GM12878 (cell line): Measurements from ENCODE around the gene SRSF10. TPM values are rescaled to one million over a fixed set of nuclear protein-coding genes. Genes with fewer than 3 reads are reported as not detected.

Experiments used
- ATAC-seq: fragments of 200-7000 bp; cut with Tn5 transposase; 3 replicates; pipeline ENCODE4 v1.9.1; 2020; ENCODE audit warnings: mild to moderate bottlenecking, moderate library complexity
- BruUV-seq: library from RNA; stranded (reverse); fragments of 400-500 nt; replicated peaks from 2 replicates; lab custom pipeline; 2021; lab: Mats Ljungman, UMichigan
- CTCF ChIA-PET: fragments of 300-600 bp; sonication (Branson Sonifier 250); formaldehyde crosslinking; extraction: SDS; loops from one replicate; lab custom pipeline; 2021; ENCODE audit warnings: inconsistent platforms; lab: Yijun Ruan, JAX
- POLR2A ChIA-PET: fragments of 350-600 bp; formaldehyde crosslinking; extraction: SDS; loops from one replicate; lab custom pipeline; 2021; ENCODE audit warnings: inconsistent platforms; lab: Charles Lee
- RAD21 ChIA-PET: fragments of 300-600 bp; sonication (Branson Sonifier 250); formaldehyde crosslinking; loops from one replicate; lab custom pipeline; 2023; ENCODE audit warnings: antibody characterized with exemption; ENCODE audit not compliant: unreplicated experiment; lab: Charles Lee
- SMC1A ChIA-PET: fragments of 300-600 bp; sonication (Branson Sonifier 250); formaldehyde crosslinking; loops from one replicate; lab custom pipeline; 2023; ENCODE audit not compliant: unreplicated experiment, uncharacterized antibody; lab: Charles Lee
- DNase-seq: peaks from one replicate; pipeline ENCODE4 v3.0.0-alpha.2; 2011; ENCODE audit warnings: low read depth, low spot score
- FAIRE-seq: peaks from 3 replicates; lab custom pipeline; 2011; peaks lifted over from hg19 to GRCh38; lab: Jason Lieb, UNC
- H2AFZ ChIP-seq: 2 replicates; pipeline ENCODE4 v1.6.0; 2011; ENCODE audit warnings: low read depth, low read length, control low read depth; ENCODE audit not compliant: control insufficient read depth
- H3K27ac ChIP-seq: 2 replicates; pipeline ENCODE4 v1.5.1; 2011; ENCODE audit warnings: control low read depth; ENCODE audit not compliant: control insufficient read depth, insufficient read depth
- H3K27me3 ChIP-seq, 2 experiments: replicated peaks in 1 of 2; 2 replicates each; pipeline versions ENCODE4 v1.6.0 to v1.6.1; 2011; ENCODE audit warnings: low read length in 1 of 2; ENCODE audit not compliant: control insufficient read depth in 2 of 2, insufficient read depth in 2 of 2
- H3K36me3 ChIP-seq, 2 experiments: 2 replicates each; pipeline ENCODE4 v1.5.1; 2011; ENCODE audit warnings: low read length in 1 of 2; ENCODE audit not compliant: control insufficient read depth in 2 of 2, insufficient read depth in 2 of 2
- H3K4me1 ChIP-seq: 2 replicates; pipeline ENCODE4 v1.6.1; 2011; ENCODE audit warnings: mild to moderate bottlenecking, low read length, moderate library complexity, mixed read lengths; ENCODE audit not compliant: control insufficient read depth, insufficient read depth
- H3K4me2 ChIP-seq: 2 replicates; pipeline ENCODE4 v1.6.0; 2011; ENCODE audit warnings: control low read depth; ENCODE audit not compliant: control insufficient read depth, insufficient read depth
- H3K4me3 ChIP-seq: fragments of 200-600 bp; sonication (generic); 2 replicates; pipeline ENCODE4 v1.5.1; 2016
- H3K79me2 ChIP-seq: 2 replicates; pipeline ENCODE4 v1.6.0; 2011; ENCODE audit warnings: low read length; ENCODE audit not compliant: control insufficient read depth, insufficient read depth
- H3K9ac ChIP-seq: 2 replicates; pipeline ENCODE4 v1.8.0; 2011; ENCODE audit warnings: low read length, control low read depth, mixed read lengths; ENCODE audit not compliant: control insufficient read depth, insufficient read depth
- H3K9me3 ChIP-seq: replicated peaks from 3 replicates; pipeline ENCODE4 v1.5.1; 2011; ENCODE audit warnings: mild to moderate bottlenecking, low read length; ENCODE audit not compliant: control insufficient read depth, insufficient read depth
- H4K20me1 ChIP-seq: 2 replicates; pipeline ENCODE4 v1.6.0; 2011; ENCODE audit not compliant: control insufficient read depth, insufficient read depth
- PAX8 ChIP-seq: fragments of 450-650 bp; IDR thresholded peaks from 2 replicates; pipeline ENCODE4 v1.6.1; 2017; ENCODE audit warnings: mild to moderate bottlenecking, moderate library complexity
- RAD51 ChIP-seq: fragments of 450-650 bp; IDR thresholded peaks from 2 replicates; pipeline ENCODE4 v1.6.1; 2016; ENCODE audit warnings: moderate library complexity, mild to moderate bottlenecking, inconsistent platforms
- SRF ChIP-seq, 2 experiments: IDR thresholded peaks; 2 replicates each; pipeline ENCODE4 v1.6.1; 2011; ENCODE audit warnings: low read depth in 2 of 2, low read length in 2 of 2, mild to moderate bottlenecking in 1 of 2, moderate library complexity in 1 of 2
- WGBS: methylation state at CpG from one replicate; pipeline ENCODE4 v1.1.6; 2016; ENCODE audit warnings: low lambda C conversion rate; ENCODE audit not compliant: insufficient replicate concordance, insufficient coverage; ENCODE audit errors: missing lambda C conversion rate; 5-methylcytosine and 5-hydroxymethylcytosine counted together
- in situ Hi-C: fragments of 300-500 bp; cut with MboI; formaldehyde crosslinking; loops from 9 replicates; pipeline ENCODE4 v1.14.3; 2018; ENCODE audit warnings: mixed read lengths
- intact Hi-C: fragments of 100-400 bp; cut with micrococcal nuclease; formaldehyde crosslinking; loops from one replicate; pipeline ENCODE4 v1.14.2; 2022; ENCODE audit not compliant: unreplicated experiment
- polyA plus RNA-seq, 11 experiments: library from polyadenylated mRNA; depleted of rRNA in 4 of 11; unstranded in 6 of 11; stranded (reverse) in 5 of 11; fragments of >200 nt; fragmentation: Nextera tagmentation in 4 of 11; fragmentation: Illumina TruSeq in 1 of 11; extraction: Ambion mirVana in 4 of 11; extraction: Trizol in 1 of 11; gene quantifications; 1 replicate in 1 of 11; 2 replicates in 10 of 11; pipeline versions ENCODE4 v1.2.1 to v1.2.3, GENCODE V29; 2011 to 2016; ENCODE audit warnings: inconsistent platforms in 2 of 11, missing spikeins in 2 of 11, low read depth in 1 of 11
- total RNA-seq, 4 experiments: library from RNA; depleted of rRNA in 3 of 4; stranded (reverse); fragments of >200 nt in 3 of 4; fragmentation: Illumina TruSeq in 1 of 4; extraction: Trizol in 1 of 4; gene quantifications; 2 replicates each; pipeline versions ENCODE4 v1.2.1 to v1.2.3, GENCODE V29; 2013 to 2021
- TF ChIP-seq, protein P1 (sequence below): fragments of 450-650 bp; IDR thresholded peaks from 2 replicates; pipeline ENCODE4 v1.6.1; 2018; ENCODE audit warnings: borderline replicate concordance, mild to moderate bottlenecking; ENCODE audit not compliant: partially characterized antibody
- TF ChIP-seq, protein P2 (sequence below): IDR thresholded peaks from 2 replicates; pipeline ENCODE4 v1.6.1; 2012; ENCODE audit warnings: mild to moderate bottlenecking, low read depth, low read length
- TF ChIP-seq, protein P3 (sequence below): fragments of 450-650 bp; IDR thresholded peaks from 2 replicates; pipeline ENCODE4 v1.6.1; 2016; ENCODE audit warnings: mild to moderate bottlenecking, moderate library complexity, borderline replicate concordance

SRSF10 gene
- total and polyA plus RNA-seq, 10 of the 15 experiments (the other 5 are each of a cell fraction or from before 2014, with no cell fraction given): 157 to 279 (median 222) TPM

DNA sequence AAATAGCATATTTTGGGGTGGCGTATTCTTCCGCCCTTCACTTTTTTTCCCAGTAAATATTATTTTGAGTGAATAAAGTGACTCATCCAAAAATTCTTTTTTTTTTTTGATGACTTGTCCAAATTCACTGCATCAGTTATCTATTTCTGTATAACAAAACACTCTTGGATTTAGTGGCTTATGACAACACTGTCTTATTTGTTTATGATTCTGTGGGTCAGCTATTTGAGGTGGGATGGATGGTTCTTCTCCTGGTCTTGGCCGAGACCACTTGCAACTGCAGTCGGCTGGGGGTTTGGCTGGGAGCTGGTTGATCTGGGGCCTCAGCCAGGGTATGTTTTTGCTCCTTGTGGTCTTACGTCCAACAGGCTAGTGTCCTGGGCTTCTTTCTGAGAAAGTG, 39.9 kb upstream of the SRSF10 start:
- Histone ChIP-seq H3K4me1 (no peaks in the 10 kb centered on the region), H3K4me3 (no peak overlapping the region), H2AFZ (no peak overlapping the region), H3K27me3 (no peaks in the 10 kb centered on the region), H3K4me2 (no peak overlapping the region), H3K9ac (no peak overlapping the region), H3K27ac (no peak overlapping the region), H3K79me2 (no peaks in the 10 kb centered on the region), H4K20me1 (no peaks in the 10 kb centered on the region), H3K36me3 (no peaks in the 10 kb centered on the region), H3K9me3 (no peaks in the 10 kb centered on the region)
- in situ Hi-C loops (no loop called here), intact Hi-C loops (loop anchor here (10.0 kb wide), 2 partner anchors 205 to 245 kb away; partner anchors contain the start of gene PITHD1)
- CTCF ChIA-PET: interaction anchor here (1.3 to 3.0 kb wide), 2 partner anchors 16 to 63 kb away, joined by 3 to 9 read pairs; no protein-coding TSS in a partner anchor
- 52% methylated on average over 5 of the region's 5 CpGs for WGBS
- no peak for FAIRE-seq
- SMC1A ChIA-PET: interaction anchor here (1.5 to 2.2 kb wide), 2 partner anchors 16 to 56 kb away, joined by 3 to 5 read pairs; no protein-coding TSS in a partner anchor
- no peak for TF ChIP-seq PAX8
- TF ChIP-seq, protein P1, sequence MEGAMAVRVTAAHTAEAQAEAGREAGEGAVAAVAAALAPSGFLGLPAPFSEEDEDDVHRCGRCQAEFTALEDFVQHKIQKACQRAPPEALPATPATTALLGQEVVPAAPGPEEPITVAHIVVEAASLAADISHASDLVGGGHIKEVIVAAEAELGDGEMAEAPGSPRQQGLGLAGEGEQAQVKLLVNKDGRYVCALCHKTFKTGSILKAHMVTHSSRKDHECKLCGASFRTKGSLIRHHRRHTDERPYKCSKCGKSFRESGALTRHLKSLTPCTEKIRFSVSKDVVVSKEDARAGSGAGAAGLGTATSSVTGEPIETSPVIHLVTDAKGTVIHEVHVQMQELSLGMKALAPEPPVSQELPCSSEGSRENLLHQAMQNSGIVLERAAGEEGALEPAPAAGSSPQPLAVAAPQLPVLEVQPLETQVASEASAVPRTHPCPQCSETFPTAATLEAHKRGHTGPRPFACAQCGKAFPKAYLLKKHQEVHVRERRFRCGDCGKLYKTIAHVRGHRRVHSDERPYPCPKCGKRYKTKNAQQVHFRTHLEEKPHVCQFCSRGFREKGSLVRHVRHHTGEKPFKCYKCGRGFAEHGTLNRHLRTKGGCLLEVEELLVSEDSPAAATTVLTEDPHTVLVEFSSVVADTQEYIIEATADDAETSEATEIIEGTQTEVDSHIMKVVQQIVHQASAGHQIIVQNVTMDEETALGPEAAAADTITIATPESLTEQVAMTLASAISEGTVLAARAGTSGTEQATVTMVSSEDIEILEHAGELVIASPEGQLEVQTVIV: no peak
- TF ChIP-seq, protein P2, sequence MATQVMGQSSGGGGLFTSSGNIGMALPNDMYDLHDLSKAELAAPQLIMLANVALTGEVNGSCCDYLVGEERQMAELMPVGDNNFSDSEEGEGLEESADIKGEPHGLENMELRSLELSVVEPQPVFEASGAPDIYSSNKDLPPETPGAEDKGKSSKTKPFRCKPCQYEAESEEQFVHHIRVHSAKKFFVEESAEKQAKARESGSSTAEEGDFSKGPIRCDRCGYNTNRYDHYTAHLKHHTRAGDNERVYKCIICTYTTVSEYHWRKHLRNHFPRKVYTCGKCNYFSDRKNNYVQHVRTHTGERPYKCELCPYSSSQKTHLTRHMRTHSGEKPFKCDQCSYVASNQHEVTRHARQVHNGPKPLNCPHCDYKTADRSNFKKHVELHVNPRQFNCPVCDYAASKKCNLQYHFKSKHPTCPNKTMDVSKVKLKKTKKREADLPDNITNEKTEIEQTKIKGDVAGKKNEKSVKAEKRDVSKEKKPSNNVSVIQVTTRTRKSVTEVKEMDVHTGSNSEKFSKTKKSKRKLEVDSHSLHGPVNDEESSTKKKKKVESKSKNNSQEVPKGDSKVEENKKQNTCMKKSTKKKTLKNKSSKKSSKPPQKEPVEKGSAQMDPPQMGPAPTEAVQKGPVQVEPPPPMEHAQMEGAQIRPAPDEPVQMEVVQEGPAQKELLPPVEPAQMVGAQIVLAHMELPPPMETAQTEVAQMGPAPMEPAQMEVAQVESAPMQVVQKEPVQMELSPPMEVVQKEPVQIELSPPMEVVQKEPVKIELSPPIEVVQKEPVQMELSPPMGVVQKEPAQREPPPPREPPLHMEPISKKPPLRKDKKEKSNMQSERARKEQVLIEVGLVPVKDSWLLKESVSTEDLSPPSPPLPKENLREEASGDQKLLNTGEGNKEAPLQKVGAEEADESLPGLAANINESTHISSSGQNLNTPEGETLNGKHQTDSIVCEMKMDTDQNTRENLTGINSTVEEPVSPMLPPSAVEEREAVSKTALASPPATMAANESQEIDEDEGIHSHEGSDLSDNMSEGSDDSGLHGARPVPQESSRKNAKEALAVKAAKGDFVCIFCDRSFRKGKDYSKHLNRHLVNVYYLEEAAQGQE: no peak
- TF ChIP-seq SRF (IDR thresholded peaks at IDR 0.05; ENCODE audit: low read depth in 2 of 2, low read length in 2 of 2): no peak
- TF ChIP-seq, protein P3, sequence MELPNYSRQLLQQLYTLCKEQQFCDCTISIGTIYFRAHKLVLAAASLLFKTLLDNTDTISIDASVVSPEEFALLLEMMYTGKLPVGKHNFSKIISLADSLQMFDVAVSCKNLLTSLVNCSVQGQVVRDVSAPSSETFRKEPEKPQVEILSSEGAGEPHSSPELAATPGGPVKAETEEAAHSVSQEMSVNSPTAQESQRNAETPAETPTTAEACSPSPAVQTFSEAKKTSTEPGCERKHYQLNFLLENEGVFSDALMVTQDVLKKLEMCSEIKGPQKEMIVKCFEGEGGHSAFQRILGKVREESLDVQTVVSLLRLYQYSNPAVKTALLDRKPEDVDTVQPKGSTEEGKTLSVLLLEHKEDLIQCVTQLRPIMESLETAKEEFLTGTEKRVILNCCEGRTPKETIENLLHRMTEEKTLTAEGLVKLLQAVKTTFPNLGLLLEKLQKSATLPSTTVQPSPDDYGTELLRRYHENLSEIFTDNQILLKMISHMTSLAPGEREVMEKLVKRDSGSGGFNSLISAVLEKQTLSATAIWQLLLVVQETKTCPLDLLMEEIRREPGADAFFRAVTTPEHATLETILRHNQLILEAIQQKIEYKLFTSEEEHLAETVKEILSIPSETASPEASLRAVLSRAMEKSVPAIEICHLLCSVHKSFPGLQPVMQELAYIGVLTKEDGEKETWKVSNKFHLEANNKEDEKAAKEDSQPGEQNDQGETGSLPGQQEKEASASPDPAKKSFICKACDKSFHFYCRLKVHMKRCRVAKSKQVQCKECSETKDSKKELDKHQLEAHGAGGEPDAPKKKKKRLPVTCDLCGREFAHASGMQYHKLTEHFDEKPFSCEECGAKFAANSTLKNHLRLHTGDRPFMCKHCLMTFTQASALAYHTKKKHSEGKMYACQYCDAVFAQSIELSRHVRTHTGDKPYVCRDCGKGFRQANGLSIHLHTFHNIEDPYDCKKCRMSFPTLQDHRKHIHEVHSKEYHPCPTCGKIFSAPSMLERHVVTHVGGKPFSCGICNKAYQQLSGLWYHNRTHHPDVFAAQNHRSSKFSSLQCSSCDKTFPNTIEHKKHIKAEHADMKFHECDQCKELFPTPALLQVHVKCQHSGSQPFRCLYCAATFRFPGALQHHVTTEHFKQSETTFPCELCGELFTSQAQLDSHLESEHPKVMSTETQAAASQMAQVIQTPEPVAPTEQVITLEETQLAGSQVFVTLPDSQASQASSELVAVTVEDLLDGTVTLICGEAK: no peak
- TF ChIP-seq RAD51: no peak
- no peak for ATAC-seq
- POLR2A ChIA-PET: interaction anchor here (0.6 to 1.6 kb wide), 3 partner anchors 8 to 259 kb away, joined by 3 to 5 read pairs (median 4); no protein-coding TSS in a partner anchor
- no TSS peak for BruUV-seq
- no peak for DNase-seq
- RAD21 ChIA-PET: no interaction called here
